Measurements from ENCODE around the gene ZNF536.

Gene ZNF536

GRCh38 chr19:30364866-30365800 lies 7.1 kb upstream of the ZNF536 start:
- DNase-seq = no peak

GRCh38 chr19:30366282-30366681 lies 5.9 kb upstream of the ZNF536 start:
- no peak for DNase-seq

- no peak for DNase-seq
Observed at GRCh38 chr19:30367006-30367405, 5.2 kb upstream of the ZNF536 start.

- DNase-seq = no peak
Observed at GRCh38 chr19:30367421-30367820, 4.8 kb upstream of the ZNF536 start.

GRCh38 chr19:30369833-30370232 lies 2.4 kb upstream of the ZNF536 start:
- no peak for DNase-seq

GRCh38 chr19:30371161-30371836 lies 885 bp upstream of the ZNF536 start:
- no peak for DNase-seq

- no peak for DNase-seq
Observed at GRCh38 chr19:30373593-30373992, 1.4 kb downstream of the ZNF536 start.

- DNase-seq = no peak
Observed at GRCh38 chr19:30374539-30374864, 2.3 kb downstream of the ZNF536 start.

- DNase-seq = no peak
Observed at GRCh38 chr19:30374865-30375552, 2.8 kb downstream of the ZNF536 start.

- DNase-seq = no peak
Observed at GRCh38 chr19:30375553-30376031, 3.4 kb downstream of the ZNF536 start.

- no peak for DNase-seq
Observed at GRCh38 chr19:30376272-30376671, 4.1 kb downstream of the ZNF536 start.

GRCh38 chr19:30376826-30377425 lies 4.7 kb downstream of the ZNF536 start:
- no peak for DNase-seq

- DNase-seq = no peak
Observed at GRCh38 chr19:30378701-30379100, 6.5 kb downstream of the ZNF536 start.

GRCh38 chr19:30379841-30380610 lies 7.8 kb downstream of the ZNF536 start:
- no peak for DNase-seq

- no peak for DNase-seq
Observed at GRCh38 chr19:30381366-30381765, 9.2 kb downstream of the ZNF536 start.

GRCh38 chr19:30385174-30385573 lies 13.0 kb downstream of the ZNF536 start:
- no peak for DNase-seq

- no peak for DNase-seq
Observed at GRCh38 chr19:30385666-30386065, 13.5 kb downstream of the ZNF536 start.

GRCh38 chr19:30386551-30387143 lies 14.5 kb downstream of the ZNF536 start:
- no peak for DNase-seq

- DNase-seq = no peak
Observed at GRCh38 chr19:30387311-30388115, 15.3 kb downstream of the ZNF536 start.

- no peak for DNase-seq
Observed at GRCh38 chr19:30388327-30388726, 16.1 kb downstream of the ZNF536 start.

GRCh38 chr19:30388819-30389218 lies 16.6 kb downstream of the ZNF536 start:
- no peak for DNase-seq

All from stimulated activated CD4-positive, alpha-beta T cell treated with anti-CD3 and anti-CD28 coated beads, Interleukin-4, amount 100 ng/mL, for 4 hours (primary cell).